MCF 10A (cell line): ENCODE results near the gene C19orf12. TPM values are rescaled to one million over a fixed set of nuclear protein-coding genes. Genes with fewer than 3 reads are reported as not detected.

Source experiments
- BruUV-seq: library from RNA; stranded (reverse); fragments of 400-500 nt; replicated peaks from 2 replicates; lab custom pipeline; 2021; lab: Mats Ljungman, UMichigan
- CTCF ChIA-PET: fragments of 300-600 bp; sonication (Branson Sonifier 250); formaldehyde crosslinking; extraction: SDS; loops from one replicate; lab custom pipeline; 2021; ENCODE audit warnings: antibody characterized with exemption, inconsistent platforms; lab: Yijun Ruan, JAX
- POLR2A ChIA-PET: fragments of 300-600, 350-650 bp; sonication (Branson Sonifier 250); formaldehyde crosslinking; extraction: SDS; loops from one replicate; lab custom pipeline; 2020; ENCODE audit warnings: antibody characterized with exemption, inconsistent platforms; lab: Yijun Ruan, JAX
- DNase-seq: peaks from one replicate; pipeline ENCODE4 v3.0.0-alpha.2; 2018; ENCODE audit not compliant: unreplicated experiment
- H3K27ac Mint-ChIP-seq: one replicate; pipeline ENCODE4 v1.8.0; 2022; ENCODE audit warnings: mild to moderate bottlenecking, low read depth, mixed read lengths; ENCODE audit not compliant: unreplicated experiment
- H3K27me3 Mint-ChIP-seq: one replicate; pipeline ENCODE4 v1.8.0; 2022; ENCODE audit warnings: mixed read lengths; ENCODE audit not compliant: insufficient read depth, unreplicated experiment
- H3K36me3 Mint-ChIP-seq: one replicate; pipeline ENCODE4 v1.8.0; 2022; ENCODE audit warnings: mild to moderate bottlenecking, moderate library complexity, mixed read lengths; ENCODE audit not compliant: insufficient read depth, unreplicated experiment
- H3K4me1 Mint-ChIP-seq: one replicate; pipeline ENCODE4 v1.8.0; 2022; ENCODE audit warnings: mixed read lengths; ENCODE audit not compliant: insufficient read depth, unreplicated experiment
- H3K4me3 Mint-ChIP-seq: one replicate; pipeline ENCODE4 v1.8.0; 2022; ENCODE audit warnings: mild to moderate bottlenecking, moderate library complexity, mixed read lengths; ENCODE audit not compliant: unreplicated experiment
- H3K9me3 Mint-ChIP-seq: one replicate; pipeline ENCODE4 v1.8.0; 2022; ENCODE audit warnings: mixed read lengths; ENCODE audit not compliant: unreplicated experiment
- CTCF ChIP-seq: fragments of 200-600 bp; IDR thresholded peaks from one replicate; pipeline ENCODE4 v1.8.0; 2022; ENCODE audit warnings: antibody characterized with exemption, mild to moderate bottlenecking; ENCODE audit not compliant: unreplicated experiment
- intact Hi-C: fragments of 100-400 bp; cut with micrococcal nuclease; formaldehyde crosslinking; loops from 2 replicates; pipeline ENCODE4 v1.14.1; 2022
- total RNA-seq: library from RNA; stranded (reverse); gene quantifications from 2 replicates; pipeline ENCODE4 v1.2.3, GENCODE V29; 2022

Gene C19orf12
- total RNA-seq, 1 experiment from 2014 or later = 21.6 TPM

DNA sequence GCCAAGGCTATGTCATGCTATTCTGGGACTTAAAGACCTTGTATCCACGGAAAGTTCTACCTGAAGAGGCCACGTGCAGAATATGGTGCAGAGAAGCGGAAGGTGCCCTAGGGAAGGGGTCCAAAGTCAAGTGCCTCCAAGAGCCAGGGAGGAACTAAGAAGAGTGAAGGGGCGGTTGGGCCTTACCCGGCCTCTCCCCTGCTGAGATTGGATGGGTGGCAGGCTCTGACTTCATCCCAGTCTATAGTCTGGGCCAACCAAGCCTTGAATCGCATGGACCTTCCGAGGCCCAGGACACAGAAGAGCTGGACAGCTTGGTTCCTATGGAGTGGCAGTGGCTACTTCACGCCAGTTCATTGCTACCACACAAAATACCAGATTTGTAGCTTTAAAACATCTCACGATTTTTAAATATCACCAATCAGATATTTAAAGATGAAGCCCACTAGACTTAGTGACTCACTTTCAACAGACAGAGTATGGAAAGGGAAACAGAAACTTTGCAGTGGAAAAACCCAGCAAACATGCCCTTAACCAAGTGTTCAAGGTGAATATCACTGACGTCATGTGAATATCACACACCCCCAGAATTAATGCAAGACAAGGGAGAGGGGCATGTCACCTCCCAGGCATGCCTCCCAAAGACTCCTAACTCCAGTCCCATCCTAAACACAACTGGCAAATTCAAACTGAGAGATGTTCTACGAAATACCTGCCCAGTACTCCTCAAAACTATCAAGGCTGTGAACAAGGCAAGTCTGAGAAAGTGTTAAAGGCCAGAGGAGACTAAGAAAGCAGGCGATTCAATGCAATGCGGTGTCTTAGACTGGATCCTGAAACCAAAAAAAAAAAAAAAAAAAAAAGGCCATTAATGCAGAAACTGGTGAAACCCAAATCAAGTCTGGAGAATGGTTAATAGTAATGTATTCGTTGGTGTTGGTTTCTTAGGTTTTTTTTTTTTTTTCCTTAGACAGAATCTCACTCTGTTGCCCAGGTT, 10.2 kb downstream of the C19orf12 start:
- no peaks in the 10 kb centered on the region for H3K9me3 Mint-ChIP-seq
- ChIA-PET CTCF (interaction anchor here (1.0 to 1.5 kb wide), 3 partner anchors 10 to 95 kb away, joined by 4 to 9 read pairs (median 7); partner anchors contain the start of gene C19orf12), POLR2A (no interaction called here)
- peaks cover 51% of the 10 kb centered on the region for H3K36me3 Mint-ChIP-seq
- no peak overlapping the region for H3K4me3 Mint-ChIP-seq
- no peak for DNase-seq
- H3K27ac Mint-ChIP-seq = no peak overlapping the region
- H3K27me3 Mint-ChIP-seq = no peaks in the 10 kb centered on the region
- BruUV-seq = no TSS peak
- no peaks in the 10 kb centered on the region for H3K4me1 Mint-ChIP-seq
- intact Hi-C loops = no loop called here
- TF ChIP-seq CTCF = no peak

DNA sequence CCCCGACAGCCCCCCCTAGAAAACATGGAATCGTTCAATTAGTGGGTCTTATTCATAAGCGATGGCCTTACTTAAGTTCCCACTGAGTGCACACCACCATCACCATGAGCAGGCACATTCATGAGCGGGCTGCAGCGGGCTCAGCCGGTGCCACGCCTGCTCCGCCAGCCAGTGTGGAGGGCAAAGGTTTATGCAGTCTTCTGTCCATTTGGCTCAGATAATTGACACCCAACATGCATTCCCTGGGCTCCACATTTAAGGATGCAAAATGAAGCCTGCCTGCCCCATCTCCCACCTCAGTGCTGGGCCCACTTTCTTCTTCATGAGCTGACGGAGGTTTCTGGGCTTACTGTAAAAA, 12.1 kb downstream of the C19orf12 start:
- no peak overlapping the region for H3K27ac Mint-ChIP-seq
- no peak for DNase-seq
- no peaks in the 10 kb centered on the region for H3K9me3 Mint-ChIP-seq
- H3K4me1 Mint-ChIP-seq = no peaks in the 10 kb centered on the region
- POLR2A ChIA-PET = no interaction called here
- no peak overlapping the region for H3K4me3 Mint-ChIP-seq
- BruUV-seq = no TSS peak
- CTCF ChIA-PET = no interaction called here
- H3K27me3 Mint-ChIP-seq = no peaks in the 10 kb centered on the region
- peaks cover 48% of the 10 kb centered on the region for H3K36me3 Mint-ChIP-seq
- intact Hi-C loops = no loop called here
- no peak for TF ChIP-seq CTCF

GRCh38 chr19:29702161-29702962, 12.7 kb downstream of the C19orf12 start:
- DNase-seq = no peak
- intact Hi-C loops = no loop called here
- no peak for TF ChIP-seq CTCF
- no peaks in the 10 kb centered on the region for H3K4me1 Mint-ChIP-seq
- CTCF ChIA-PET = no interaction called here
- peaks cover 43% of the 10 kb centered on the region for H3K36me3 Mint-ChIP-seq
- no peaks in the 10 kb centered on the region for H3K27me3 Mint-ChIP-seq
- no TSS peak for BruUV-seq
- H3K27ac Mint-ChIP-seq = no peak overlapping the region
- no peak overlapping the region for H3K4me3 Mint-ChIP-seq
- no peaks in the 10 kb centered on the region for H3K9me3 Mint-ChIP-seq
- POLR2A ChIA-PET = no interaction called here

DNA sequence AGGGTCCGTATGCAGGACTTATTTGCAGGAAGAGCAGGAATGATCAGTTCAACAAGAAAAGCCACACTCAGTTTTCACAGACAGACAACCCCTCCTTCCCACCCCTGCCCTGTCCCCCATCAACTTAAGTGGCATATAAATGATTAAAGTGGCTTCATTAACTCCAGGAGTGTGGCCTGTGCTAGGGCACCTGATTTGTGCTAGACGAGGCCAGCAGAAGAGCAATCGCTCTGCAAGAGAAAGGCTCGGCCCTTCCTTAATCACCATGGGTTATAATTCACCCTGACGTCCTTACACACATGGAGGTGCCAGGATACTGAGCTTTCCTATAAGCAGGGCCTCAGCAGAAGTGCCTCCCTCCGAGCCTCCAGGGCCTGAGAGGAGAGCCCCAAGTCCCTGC, 14.6 kb downstream of the C19orf12 start:
- ChIA-PET POLR2A (no interaction called here), CTCF (interaction anchor here (0.6 to 2.5 kb wide), 3 partner anchors 16 to 985 kb away, joined by 3 to 8 read pairs (median 3); no protein-coding TSS in a partner anchor)
- H3K4me3 Mint-ChIP-seq = no peak overlapping the region
- no peaks in the 10 kb centered on the region for H3K9me3 Mint-ChIP-seq
- intact Hi-C loops = no loop called here
- BruUV-seq = no TSS peak
- no peaks in the 10 kb centered on the region for H3K4me1 Mint-ChIP-seq
- H3K27me3 Mint-ChIP-seq = no peaks in the 10 kb centered on the region
- H3K27ac Mint-ChIP-seq = no peak overlapping the region
- TF ChIP-seq CTCF = no peak
- H3K36me3 Mint-ChIP-seq = peaks cover 28% of the 10 kb centered on the region
- no peak for DNase-seq
